HEK293 (cell line): ENCODE measurements around the gene REEP2.

ENCODE experiments used
- CTCF ChIA-PET: fragments of 350-600 bp; formaldehyde crosslinking; extraction: SDS; loops from one replicate; lab custom pipeline; 2021; ENCODE audit warnings: antibody characterized with exemption; lab: Yijun Ruan, JAX
- POLR2A ChIA-PET: fragments of 300-600 bp; formaldehyde crosslinking; extraction: SDS; loops from one replicate; lab custom pipeline; 2020; ENCODE audit warnings: antibody characterized with exemption, inconsistent platforms; lab: Yijun Ruan, JAX
- H3K27ac ChIP-seq: fragments of 200-500 bp; sonication (Bioruptor generic); 2 replicates; pipeline ENCODE4 v1.5.1; 2014; ENCODE audit warnings: low read depth, low read length, control low read depth, inconsistent platforms; ENCODE audit errors: extremely low read depth
- H3K36me3 ChIP-seq, 2 experiments: fragments of 200-500 bp in 1 of 2; sonication (Bioruptor generic) in 1 of 2; 1 replicate in 1 of 2; 2 replicates in 1 of 2; pipeline ENCODE4 v1.5.1; 2014 to 2017; ENCODE audit warnings: inconsistent platforms in 2 of 2, low read length in 2 of 2; ENCODE audit not compliant: control insufficient read depth in 2 of 2, insufficient read depth in 1 of 2
- H3K4me1 ChIP-seq: fragments of 200-500 bp; sonication (Bioruptor generic); 2 replicates; pipeline ENCODE4 v1.5.1; 2014; ENCODE audit warnings: mild to moderate bottlenecking, low read length, inconsistent platforms; ENCODE audit not compliant: control insufficient read depth, insufficient read depth
- H3K4me3 ChIP-seq: 2 replicates; pipeline ENCODE4 v1.5.1; 2011; ENCODE audit warnings: low read depth, mild to moderate bottlenecking, control low read depth, low read length, moderate library complexity
- H3K9me3 ChIP-seq: fragments of 200-500 bp; sonication (Bioruptor generic); 2 replicates; pipeline ENCODE4 v1.5.1; 2014; ENCODE audit warnings: low read depth, low read length, inconsistent platforms; ENCODE audit not compliant: control insufficient read depth, insufficient read depth
- BCL11A ChIP-seq: fragments of 450-650 bp; formaldehyde crosslinking; IDR thresholded peaks from 2 replicates; pipeline ENCODE4 v1.5.1; 2016; ENCODE audit warnings: low read depth, missing biosample characterization, missing genetic modification characterization
- BCL11B ChIP-seq: fragments of 450-650 bp; formaldehyde crosslinking; IDR thresholded peaks from 2 replicates; pipeline ENCODE4 v1.5.1; 2016; ENCODE audit warnings: low read depth, missing biosample characterization, missing genetic modification characterization
- EGR2 ChIP-seq: fragments of 450-650 bp; formaldehyde crosslinking; IDR thresholded peaks from 2 replicates; pipeline ENCODE4 v1.5.1; 2016; ENCODE audit warnings: low read depth, missing biosample characterization, missing genetic modification characterization
- HOXD13 ChIP-seq: sonication (generic); formaldehyde crosslinking; IDR thresholded peaks from 2 replicates; pipeline ENCODE4 v1.8.0; 2022; ENCODE audit warnings: missing genetic modification reagents, borderline replicate concordance
- KLF1 ChIP-seq: fragments of 450-650 bp; formaldehyde crosslinking; IDR thresholded peaks from 2 replicates; pipeline ENCODE4 v1.5.1; 2016; ENCODE audit warnings: missing biosample characterization, missing genetic modification characterization
- KLF10 ChIP-seq: fragments of 450-650 bp; IDR thresholded peaks from 2 replicates; pipeline ENCODE4 v1.5.1; 2018; ENCODE audit warnings: missing biosample characterization, mild to moderate bottlenecking, missing genetic modification characterization
- KLF16 ChIP-seq: fragments of 450-650 bp; formaldehyde crosslinking; IDR thresholded peaks from 2 replicates; pipeline ENCODE4 v1.5.1; 2017; ENCODE audit warnings: missing biosample characterization, missing genetic modification characterization
- OSR2 ChIP-seq: fragments of 450-650 bp; formaldehyde crosslinking; IDR thresholded peaks from 2 replicates; pipeline ENCODE4 v1.5.1; 2016; ENCODE audit warnings: missing biosample characterization, missing genetic modification characterization
- OVOL3 ChIP-seq: fragments of 450-650 bp; formaldehyde crosslinking; IDR thresholded peaks from 2 replicates; pipeline ENCODE4 v1.5.1; 2016; ENCODE audit warnings: missing biosample characterization, missing genetic modification characterization
- PBX3 ChIP-seq: sonication (generic); formaldehyde crosslinking; IDR thresholded peaks from 2 replicates; pipeline ENCODE4 v1.8.1; 2022; ENCODE audit warnings: mild to moderate bottlenecking, moderate library complexity, missing genetic modification reagents
- ZBTB17 ChIP-seq: fragments of 450-650 bp; formaldehyde crosslinking; IDR thresholded peaks from 2 replicates; pipeline ENCODE4 v1.5.1; 2016; ENCODE audit warnings: missing biosample characterization, missing genetic modification characterization
- ZBTB7A ChIP-seq: fragments of 450-650 bp; formaldehyde crosslinking; IDR thresholded peaks from 2 replicates; pipeline ENCODE4 v1.5.1; 2016; ENCODE audit warnings: low read depth, missing biosample characterization, missing genetic modification characterization
- ZIC2 ChIP-seq: fragments of 450-650 bp; formaldehyde crosslinking; IDR thresholded peaks from 2 replicates; pipeline ENCODE4 v1.5.1; 2016; ENCODE audit warnings: missing biosample characterization, missing genetic modification characterization
- ZNF114 ChIP-seq: fragments of 450-650 bp; formaldehyde crosslinking; IDR thresholded peaks from 2 replicates; pipeline ENCODE4 v1.5.0; 2017; ENCODE audit warnings: missing biosample characterization, missing genetic modification characterization
- ZNF132 ChIP-seq: fragments of 450-650 bp; formaldehyde crosslinking; IDR thresholded peaks from 2 replicates; pipeline ENCODE4 v1.5.1; 2017; ENCODE audit warnings: missing biosample characterization, missing genetic modification characterization, borderline replicate concordance
- ZNF18 ChIP-seq: fragments of 450-650 bp; formaldehyde crosslinking; IDR thresholded peaks from 2 replicates; pipeline ENCODE4 v1.5.1; 2016; ENCODE audit warnings: missing biosample characterization, missing genetic modification characterization
- ZNF184 ChIP-seq: fragments of 450-650 bp; IDR thresholded peaks from 2 replicates; pipeline ENCODE4 v1.5.1; 2018; ENCODE audit warnings: missing biosample characterization, mild to moderate bottlenecking, missing genetic modification characterization
- ZNF24 ChIP-seq: fragments of 450-650 bp; formaldehyde crosslinking; IDR thresholded peaks from 2 replicates; pipeline ENCODE4 v1.5.1; 2016; ENCODE audit warnings: missing biosample characterization, missing genetic modification characterization
- ZNF26 ChIP-seq: fragments of 450-650 bp; formaldehyde crosslinking; IDR thresholded peaks from 2 replicates; pipeline ENCODE4 v1.5.1; 2016; ENCODE audit warnings: missing biosample characterization, missing genetic modification characterization
- ZNF341 ChIP-seq: fragments of 450-650 bp; formaldehyde crosslinking; IDR thresholded peaks from 2 replicates; pipeline ENCODE4; 2016; ENCODE audit warnings: low read depth, missing biosample characterization, missing genetic modification characterization
- ZNF350 ChIP-seq: fragments of 450-650 bp; formaldehyde crosslinking; IDR thresholded peaks from 2 replicates; pipeline ENCODE4 v1.5.0; 2017; ENCODE audit warnings: missing biosample characterization, mild to moderate bottlenecking, missing genetic modification characterization
- ZNF449 ChIP-seq: fragments of 450-650 bp; formaldehyde crosslinking; IDR thresholded peaks from 2 replicates; pipeline ENCODE4 v1.5.1; 2017; ENCODE audit warnings: missing biosample characterization, mild to moderate bottlenecking, missing genetic modification characterization, moderate library complexity
- ZNF488 ChIP-seq: fragments of 450-650 bp; formaldehyde crosslinking; IDR thresholded peaks from 2 replicates; pipeline ENCODE4 v1.5.1; 2016; ENCODE audit warnings: missing biosample characterization, missing genetic modification characterization
- ZNF514 ChIP-seq: fragments of 450-650 bp; formaldehyde crosslinking; IDR thresholded peaks from 2 replicates; pipeline ENCODE4 v1.5.1; 2016; ENCODE audit warnings: missing biosample characterization, missing genetic modification characterization
- ZNF521 ChIP-seq: fragments of 450-650 bp; formaldehyde crosslinking; IDR thresholded peaks from 2 replicates; pipeline ENCODE4 v1.5.1; 2017; ENCODE audit warnings: missing biosample characterization, mild to moderate bottlenecking, missing genetic modification characterization
- ZNF529 ChIP-seq: fragments of 450-650 bp; formaldehyde crosslinking; IDR thresholded peaks from 2 replicates; pipeline ENCODE4 v1.5.1; 2017; ENCODE audit warnings: missing genetic modification characterization, missing biosample characterization; ENCODE audit not compliant: insufficient replicate concordance
- ZNF660 ChIP-seq: fragments of 450-650 bp; IDR thresholded peaks from 2 replicates; pipeline ENCODE4 v1.5.1; 2018; ENCODE audit warnings: missing biosample characterization, mild to moderate bottlenecking, missing genetic modification characterization
- ZNF704 ChIP-seq: fragments of 450-650 bp; formaldehyde crosslinking; IDR thresholded peaks from 2 replicates; pipeline ENCODE4 v1.5.1; 2016; ENCODE audit warnings: missing biosample characterization, missing genetic modification characterization
- ZNF830 ChIP-seq: fragments of 450-650 bp; IDR thresholded peaks from 2 replicates; pipeline ENCODE4 v1.5.0; 2018; ENCODE audit warnings: missing biosample characterization, missing genetic modification characterization, low read depth, mild to moderate bottlenecking, moderate library complexity

The REEP2 gene

GRCh38 chr5:138418444-138418843 lies 20.4 kb upstream of the REEP2 start (continued):
- TF ChIP-seq ZNF132 (tag by site-specific recombination) = no peak
- no peak for TF ChIP-seq ZNF488
- TF ChIP-seq ZNF830 (tag by site-specific recombination) = no peak
- no peak for TF ChIP-seq ZNF24
- TF ChIP-seq ZNF341 (tag by site-specific recombination) = no peak
- no peak for TF ChIP-seq ZNF521
- no peak for TF ChIP-seq ZNF529 (tag by site-specific recombination)
- TF ChIP-seq KLF1 (tag by site-specific recombination) = no peak

- peaks cover 61 to 88% of the 10 kb centered on the region in 2 experiments for H3K36me3 ChIP-seq
- no peaks in the 10 kb centered on the region for H3K9me3 ChIP-seq
- H3K27ac ChIP-seq = no peak overlapping the region
- H3K4me3 ChIP-seq = no peak overlapping the region
- ChIA-PET POLR2A (no interaction called here), CTCF (interaction anchor here (0.6 to 1.3 kb wide), 3 partner anchors 25 to 235 kb away, joined by 3 to 4 read pairs (median 3); no protein-coding TSS in a partner anchor)
- H3K4me1 ChIP-seq = no peaks in the 10 kb centered on the region
- no peak for TF ChIP-seq ZNF114
- no peak for TF ChIP-seq ZNF26 (tag by site-specific recombination)
- TF ChIP-seq EGR2 (tag by site-specific recombination) = no peak
- TF ChIP-seq ZNF18 (tag by site-specific recombination) = no peak
- TF ChIP-seq KLF16 (tag by site-specific recombination) = no peak
- TF ChIP-seq ZNF350 (tag by site-specific recombination) = no peak
- TF ChIP-seq HOXD13 = no peak
- no peak for TF ChIP-seq ZNF449 (tag by site-specific recombination)
- no peak for TF ChIP-seq OVOL3 (tag by site-specific recombination)
- no peak for TF ChIP-seq ZNF184 (tag by site-specific recombination)
- no peak for TF ChIP-seq ZNF514 (tag by site-specific recombination)
- no peak for TF ChIP-seq BCL11A
Observed at GRCh38 chr5:138425079-138425478, 13.8 kb upstream of the REEP2 start.

GRCh38 chr5:138435943-138436342 lies 2.9 kb upstream of the REEP2 start:
- Histone ChIP-seq H3K36me3 (peaks cover 37 to 63% of the 10 kb centered on the region in 2 experiments), H3K9me3 (no peaks in the 10 kb centered on the region), H3K27ac (no peak overlapping the region), H3K4me3 (no peak overlapping the region), H3K4me1 (peaks cover 8% of the 10 kb centered on the region; the same call in 1 of the 2 replicates)
- ChIA-PET CTCF (interaction anchor here (0.9 to 2.3 kb wide), 2 partner anchors 83 to 84 kb away, joined by 3 to 10 read pairs; partner anchors contain the start of gene KDM3B), POLR2A (no interaction called here)
- TF ChIP-seq HOXD13 (no peak), ZBTB17 (no peak), KLF10 (no peak), ZNF660 (tag by site-specific recombination) (no peak), BCL11B (tag by site-specific recombination) (no peak), PBX3 (no peak), ZNF830 (tag by site-specific recombination) (no peak), OSR2 (tag by site-specific recombination) (no peak), ZBTB7A (no peak), ZNF704 (tag by site-specific recombination) (no peak), ZIC2 (tag by site-specific recombination) (no peak)
